Activated T-cell treated with anti-CD3 and anti-CD28 coated beads, Interleukin-2, amount 50 U/mL, for 72 hours (primary cell): ENCODE measurements around the gene BBX. TPM values are rescaled to one million over a fixed set of nuclear protein-coding genes. Genes with fewer than 3 reads are reported as not detected.
A peak's percentile ranks its signal among the peaks of the same experiment; 100 is the strongest.
"Not testable (repeated sequence)": the region's sequence is repeated elsewhere in the genome, so short reads cannot be mapped to it uniquely, and the experiment has no call there.

Experiments
- ATAC-seq, 2 donors: fragments of 150-1000 bp; cut with Tn5 transposase; replicated peaks in 1 of 2; 2 replicates each; pipeline ENCODE4 v1.10.0; 2021; ENCODE audit warnings: moderate library complexity in 2 of 2, mild to moderate bottlenecking in 1 of 2
- DNase-seq, 2 donors: peaks; one replicate each; pipeline ENCODE4 v3.0.0; 2021 to 2022; ENCODE audit warnings: mixed read lengths in 1 of 2
- H3K27ac Mint-ChIP-seq: one replicate; pipeline ENCODE4 v1.8.0; 2022; ENCODE audit warnings: mild to moderate bottlenecking, moderate library complexity, mixed read lengths
- H3K27me3 Mint-ChIP-seq: one replicate; pipeline ENCODE4 v1.8.0; 2022; ENCODE audit warnings: low read depth, mixed read lengths
- H3K36me3 Mint-ChIP-seq, 2 donors: one replicate each; pipeline ENCODE4 v1.8.0; 2022; ENCODE audit warnings: mixed read lengths in 2 of 2, mild to moderate bottlenecking in 1 of 2; ENCODE audit not compliant: insufficient read depth in 2 of 2
- H3K4me1 Mint-ChIP-seq: one replicate; pipeline ENCODE4 v1.8.0; 2022; ENCODE audit warnings: low read depth, mixed read lengths
- H3K4me3 Mint-ChIP-seq, 2 donors: one replicate each; pipeline ENCODE4 v1.8.0; 2022; ENCODE audit warnings: mild to moderate bottlenecking in 2 of 2, mixed read lengths in 2 of 2, moderate library complexity in 2 of 2
- H3K9me3 Mint-ChIP-seq, 2 donors: one replicate each; pipeline ENCODE4 v1.8.0; 2022; ENCODE audit warnings: mixed read lengths in 2 of 2
- total RNA-seq, 2 donors: library from RNA; stranded (reverse); gene quantifications; one replicate each; pipeline ENCODE4 v1.2.3, GENCODE V29; 2022

BBX gene
- total RNA-seq, 2 donors from 2014 or later = 65.0 to 65.1 TPM

- H3K4me3 Mint-ChIP-seq = no peak overlapping the region
- H3K27me3 Mint-ChIP-seq = peaks cover 26% of the 10 kb centered on the region
- peaks cover 0 to 1% of the 10 kb centered on the region in 2 donors for H3K9me3 Mint-ChIP-seq
- ATAC-seq = no peak
- DNase-seq = no peak
- H3K27ac Mint-ChIP-seq = no peak overlapping the region
- H3K36me3 Mint-ChIP-seq = no peaks in the 10 kb centered on the region
- H3K4me1 Mint-ChIP-seq = peaks cover 5% of the 10 kb centered on the region
Measured at GRCh38 chr3:107824822-107825371, 302.1 kb downstream of the BBX start.

- Mint-ChIP-seq H3K9me3 (peaks cover 0 to 1% of the 10 kb centered on the region in 2 donors), H3K27ac (no peak overlapping the region), H3K27me3 (peaks cover 20% of the 10 kb centered on the region), H3K4me3 (no peak overlapping the region), H3K36me3 (no peaks in the 10 kb centered on the region), H3K4me1 (peaks cover 5% of the 10 kb centered on the region)
- no peak for DNase-seq
- ATAC-seq = no peak
Measured at GRCh38 chr3:107825556-107825955, 302.8 kb downstream of the BBX start.

- no peak overlapping the region for H3K4me3 Mint-ChIP-seq
- DNase-seq (no peak), ATAC-seq (no peak)
- H3K9me3 Mint-ChIP-seq = peaks cover 0 to 1% of the 10 kb centered on the region in 2 donors
- H3K27ac Mint-ChIP-seq = no peak overlapping the region
- peaks cover 12% of the 10 kb centered on the region for H3K27me3 Mint-ChIP-seq
- H3K4me1 Mint-ChIP-seq = peaks cover 5% of the 10 kb centered on the region
- H3K36me3 Mint-ChIP-seq = no peaks in the 10 kb centered on the region
Measured at GRCh38 chr3:107826727-107827126, 304.0 kb downstream of the BBX start.

- Mint-ChIP-seq H3K9me3 (no peaks in the 10 kb centered on the region), H3K27me3 (peaks cover 4% of the 10 kb centered on the region), H3K4me3 (no peak overlapping the region), H3K27ac (peak overlapping the region; percentile 16), H3K4me1 (peaks cover 5% of the 10 kb centered on the region), H3K36me3 (no peaks in the 10 kb centered on the region)
- DNase-seq (no peak), ATAC-seq (no peak)
Measured at GRCh38 chr3:107829185-107829584, 306.4 kb downstream of the BBX start.

- peaks cover 5% of the 10 kb centered on the region for H3K4me1 Mint-ChIP-seq
Measured at GRCh38 chr3:107831590-107831989, 308.8 kb downstream of the BBX start.

GRCh38 chr3:107833043-107833442 is 310.3 kb downstream of the BBX start:
- Mint-ChIP-seq H3K27me3 (peaks cover 2% of the 10 kb centered on the region), H3K27ac (no peak overlapping the region), H3K36me3 (no peaks in the 10 kb centered on the region), H3K4me3 (no peak overlapping the region), H3K9me3 (no peaks in the 10 kb centered on the region), H3K4me1 (peaks cover 11% of the 10 kb centered on the region)
- ATAC-seq (no peak), DNase-seq (no peak)

More at GRCh38 chr3:107831590-107831989, 308.8 kb downstream of the BBX start:
- H3K36me3 Mint-ChIP-seq = no peaks in the 10 kb centered on the region
- peaks cover 4% of the 10 kb centered on the region for H3K27me3 Mint-ChIP-seq
- H3K9me3 Mint-ChIP-seq = no peaks in the 10 kb centered on the region
- no peak for ATAC-seq
- DNase-seq = no peak
- no peak overlapping the region for H3K4me3 Mint-ChIP-seq
- H3K27ac Mint-ChIP-seq = no peak overlapping the region

GRCh38 chr3:107833722-107834416 is 311.1 kb downstream of the BBX start:
- Mint-ChIP-seq H3K4me1 (peaks cover 19% of the 10 kb centered on the region), H3K9me3 (no peaks in the 10 kb centered on the region), H3K27me3 (no peaks in the 10 kb centered on the region), H3K36me3 (no peaks in the 10 kb centered on the region), H3K27ac (no peak overlapping the region), H3K4me3 (no peak overlapping the region)
- no peak for ATAC-seq
- DNase-seq = no peak

GRCh38 chr3:107835001-107835400 is 312.2 kb downstream of the BBX start:
- not testable (repeated sequence) for DNase-seq, H3K9me3 Mint-ChIP-seq, H3K36me3 Mint-ChIP-seq, H3K4me3 Mint-ChIP-seq, H3K27me3 Mint-ChIP-seq, ATAC-seq, H3K27ac Mint-ChIP-seq
- H3K4me1 Mint-ChIP-seq = peaks cover 14% of the 10 kb centered on the region

- DNase-seq = no peak
- peaks cover 14% of the 10 kb centered on the region for H3K4me1 Mint-ChIP-seq
Measured at GRCh38 chr3:107837895-107838612, 315.3 kb downstream of the BBX start.

GRCh38 chr3:107841831-107842230 is 319.1 kb downstream of the BBX start:
- no peak for DNase-seq
- no peak for ATAC-seq
- Mint-ChIP-seq H3K36me3 (no peaks in the 10 kb centered on the region), H3K27ac (no peak overlapping the region), H3K27me3 (peaks cover 8% of the 10 kb centered on the region), H3K9me3 (no peaks in the 10 kb centered on the region), H3K4me1 (peaks cover 14% of the 10 kb centered on the region), H3K4me3 (no peak overlapping the region)

More at GRCh38 chr3:107837895-107838612, 315.3 kb downstream of the BBX start:
- Mint-ChIP-seq H3K27ac (no peak overlapping the region), H3K36me3 (no peaks in the 10 kb centered on the region), H3K9me3 (no peaks in the 10 kb centered on the region), H3K4me3 (no peak overlapping the region), H3K27me3 (no peaks in the 10 kb centered on the region)
- no peak for ATAC-seq

GRCh38 chr3:107842940-107843339 is 320.2 kb downstream of the BBX start:
- H3K27ac Mint-ChIP-seq = no peak overlapping the region
- no peaks in the 10 kb centered on the region for H3K9me3 Mint-ChIP-seq
- ATAC-seq = no peak
- no peak overlapping the region for H3K4me3 Mint-ChIP-seq
- DNase-seq = no peak
- no peaks in the 10 kb centered on the region for H3K36me3 Mint-ChIP-seq
- H3K4me1 Mint-ChIP-seq = peaks cover 9% of the 10 kb centered on the region
- peaks cover 8% of the 10 kb centered on the region for H3K27me3 Mint-ChIP-seq

- Mint-ChIP-seq H3K4me1 (no peaks in the 10 kb centered on the region), H3K27ac (no peak overlapping the region), H3K9me3 (no peaks in the 10 kb centered on the region), H3K4me3 (no peak overlapping the region), H3K27me3 (peaks cover 17% of the 10 kb centered on the region), H3K36me3 (no peaks in the 10 kb centered on the region)
- ATAC-seq (no peak), DNase-seq (no peak)
Measured at GRCh38 chr3:107845380-107846278, 322.9 kb downstream of the BBX start.
